GM18502 (cell line): Measurements from ENCODE around the gene OCSTAMP.

Source experiments
- ATAC-seq: cut with Tn5 transposase; IDR thresholded peaks from one replicate; pipeline ENCODE4 v1.9.1; 2021; ENCODE audit warnings: mild to moderate bottlenecking; ENCODE audit not compliant: unreplicated experiment, poor library complexity

Gene OCSTAMP

GRCh38 chr20:46573788-46574584, 23.5 kb upstream of the OCSTAMP start:
- ATAC-seq, result no peak

- no peak for ATAC-seq
Measured at GRCh38 chr20:46573234-46573633, 22.8 kb upstream of the OCSTAMP start.

GRCh38 chr20:46572790-46573189, 22.3 kb upstream of the OCSTAMP start:
- no peak for ATAC-seq

DNA sequence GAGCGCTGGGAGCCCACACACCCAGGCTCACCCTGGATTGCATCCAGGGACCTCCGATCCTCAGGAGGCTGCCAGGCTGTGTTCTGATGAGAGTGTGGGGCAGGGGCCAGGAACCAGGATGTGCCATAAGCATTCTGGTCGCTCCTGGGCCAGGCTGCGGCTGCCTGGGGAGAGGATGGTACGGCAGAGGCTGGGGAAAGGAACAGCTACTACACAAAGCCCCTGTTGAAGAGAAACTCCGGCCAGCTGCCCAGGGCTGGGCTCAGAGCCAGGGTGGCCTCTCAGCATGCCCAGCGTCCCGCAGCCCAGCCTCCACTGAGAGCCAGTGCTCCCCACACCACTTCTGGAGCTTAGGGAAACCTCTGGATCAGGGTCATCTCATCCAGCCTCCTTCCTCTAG, 21.7 kb upstream of the OCSTAMP start:
- ATAC-seq, result no peak

GRCh38 chr20:46571418-46571817, 21.0 kb upstream of the OCSTAMP start:
- no peak for ATAC-seq

GRCh38 chr20:46570956-46571355, 20.5 kb upstream of the OCSTAMP start:
- ATAC-seq, result no peak

DNA sequence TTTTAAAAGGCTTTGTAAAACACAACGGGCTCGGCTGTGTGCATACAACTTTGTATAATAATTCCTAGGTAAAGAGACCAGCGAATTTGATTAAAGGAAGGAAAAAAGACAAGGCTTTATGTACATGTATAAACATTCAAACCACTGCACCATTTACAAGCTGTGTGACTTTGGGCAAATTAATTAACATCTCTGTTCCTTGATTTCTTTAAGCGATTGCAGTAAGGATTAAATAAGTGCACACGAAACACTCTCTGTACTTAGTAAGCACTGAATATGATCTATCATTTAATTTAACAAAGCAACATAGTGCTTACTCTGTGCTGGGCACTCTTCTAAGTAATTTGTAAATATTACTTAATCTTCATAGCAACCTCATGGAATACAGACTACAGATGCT, 19.5 kb upstream of the OCSTAMP start:
- no peak for ATAC-seq

GRCh38 chr20:46568570-46569129, 18.2 kb upstream of the OCSTAMP start:
- no peak for ATAC-seq

GRCh38 chr20:46566125-46566524, 15.7 kb upstream of the OCSTAMP start:
- ATAC-seq, result no peak

- no peak for ATAC-seq
Measured at GRCh38 chr20:46564241-46564957, 13.9 kb upstream of the OCSTAMP start.

GRCh38 chr20:46563860-46564221, 13.4 kb upstream of the OCSTAMP start:
- ATAC-seq, result no peak

DNA sequence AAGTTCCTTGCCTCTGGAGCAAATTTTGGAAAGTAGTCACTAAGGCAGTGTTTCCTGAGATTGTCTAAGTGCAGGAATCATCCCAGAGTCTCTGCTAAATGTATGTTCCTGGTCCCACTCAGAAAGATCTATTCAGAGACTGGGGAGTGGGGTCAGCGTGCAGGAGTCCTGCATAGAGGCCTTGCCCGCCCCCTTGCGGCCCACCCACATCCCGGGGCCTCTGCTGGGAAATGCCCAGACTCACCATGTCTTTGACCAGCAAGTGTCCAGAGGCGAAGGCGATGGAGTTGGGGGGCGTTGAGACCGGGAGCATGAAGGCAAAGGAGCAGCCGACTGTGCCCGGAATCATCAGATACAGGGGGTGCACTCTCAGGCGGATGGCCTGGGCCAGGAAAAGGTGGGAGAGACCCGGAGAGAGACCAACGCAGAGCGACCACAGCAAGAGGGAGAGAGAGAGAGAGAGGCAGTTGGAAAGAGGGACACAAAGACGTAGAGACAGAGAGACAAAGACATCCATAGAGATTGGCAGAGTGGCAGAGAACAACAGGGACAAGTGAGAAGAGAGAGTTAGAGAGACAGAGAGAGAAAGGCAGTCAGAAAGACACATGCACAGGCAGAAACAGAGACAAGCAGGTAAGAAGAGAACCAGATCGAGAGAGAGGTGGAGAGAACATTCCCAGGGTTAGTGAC, 12.9 kb upstream of the OCSTAMP start:
- no peak for ATAC-seq

DNA sequence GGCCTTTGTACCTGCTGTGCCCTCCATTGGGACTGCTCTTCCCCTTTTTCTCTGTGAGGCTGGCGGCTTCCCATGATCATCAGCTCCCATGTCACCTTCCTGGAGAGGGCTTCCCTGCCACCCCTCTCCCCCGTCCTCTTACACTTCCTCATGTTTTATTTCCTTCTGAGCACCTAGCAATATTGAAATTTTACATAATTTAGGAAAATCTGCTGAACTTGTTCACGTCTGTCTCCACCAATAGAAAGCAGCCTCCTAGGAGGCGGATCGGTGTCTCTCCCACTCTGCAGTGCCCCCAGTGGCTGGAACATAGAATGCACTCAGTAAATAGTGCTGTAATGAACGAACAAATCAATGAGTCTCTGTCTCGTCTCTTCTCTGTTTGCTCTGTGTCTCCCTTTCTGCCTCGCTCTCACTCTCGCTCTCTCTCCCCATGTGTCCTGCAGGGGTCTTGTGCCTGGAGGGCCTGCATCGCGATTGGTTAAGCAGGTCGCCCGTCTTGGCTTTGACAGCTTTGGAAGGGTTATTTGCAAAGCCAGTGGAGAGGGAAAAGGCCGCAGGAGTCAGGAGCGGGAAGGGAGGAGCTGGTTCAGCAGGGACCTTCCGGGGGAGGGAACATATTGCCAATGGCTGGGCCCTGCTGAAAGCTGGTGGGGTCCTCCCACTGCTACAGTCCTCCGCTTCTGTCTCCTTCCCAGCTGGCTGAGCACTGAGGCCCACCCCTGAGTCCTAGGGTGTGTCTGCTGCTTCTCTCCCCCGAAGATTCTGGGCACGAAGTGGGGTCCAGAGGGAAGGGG, 12.1 kb upstream of the OCSTAMP start:
- no peak for ATAC-seq

GRCh38 chr20:46562009-46562372, 11.5 kb upstream of the OCSTAMP start:
- no peak for ATAC-seq

- ATAC-seq, result no peak
Measured at GRCh38 chr20:46559685-46560440, 9.4 kb upstream of the OCSTAMP start.

DNA sequence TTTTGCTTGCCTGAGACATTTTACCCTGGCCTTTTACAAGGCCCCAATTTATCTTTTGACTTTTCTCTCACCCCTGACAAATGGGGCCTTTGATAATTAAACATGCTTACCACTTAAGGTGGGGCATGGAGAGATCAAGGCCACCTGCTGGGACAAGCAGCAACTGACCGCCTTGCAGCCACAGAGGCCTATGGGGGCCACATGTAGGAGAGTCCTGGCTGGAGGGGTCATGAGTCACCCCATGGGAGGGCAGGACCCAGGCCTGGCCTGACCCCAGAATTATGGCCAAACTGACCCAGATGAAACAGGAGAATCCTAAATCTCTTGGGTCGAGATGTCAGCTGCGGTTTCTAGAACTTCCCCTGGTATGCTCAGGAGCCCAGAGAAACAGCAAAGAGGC, 8.5 kb upstream of the OCSTAMP start:
- ATAC-seq, result no peak

GRCh38 chr20:46558511-46558959, 8.1 kb upstream of the OCSTAMP start:
- no peak for ATAC-seq

GRCh38 chr20:46557231-46557956, 6.9 kb upstream of the OCSTAMP start:
- ATAC-seq, result no peak
